WTC11 (cell line): Measurements from ENCODE around the gene RIMS4. TPM values are rescaled to one million over a fixed set of nuclear protein-coding genes. Genes with fewer than 3 reads are reported as not detected.

Experiments
- ATAC-seq: fragments of 200-7000 bp; cut with Tn5 transposase; 2 replicates; pipeline ENCODE4 v1.10.0; 2021; ENCODE audit warnings: mild to moderate bottlenecking, moderate library complexity
- CTCF ChIA-PET: fragments of 300-600 bp; sonication (Branson Sonifier 250); formaldehyde crosslinking; loops from one replicate; lab custom pipeline; 2021; ENCODE audit warnings: antibody characterized with exemption; lab: Charles Lee
- POLR2A ChIA-PET: fragments of 350-600 bp; sonication (Branson Sonifier 250); formaldehyde crosslinking; loops from one replicate; lab custom pipeline; 2021; ENCODE audit warnings: antibody characterized with exemption; lab: Charles Lee
- DNase-seq: peaks from one replicate; pipeline ENCODE4 v3.0.0; 2021; ENCODE audit warnings: low spot score
- H3K27ac Mint-ChIP-seq: 2 replicates; pipeline ENCODE4 v1.8.0; 2021; ENCODE audit warnings: mixed read lengths
- H3K27me3 Mint-ChIP-seq: 2 replicates; pipeline ENCODE4 v1.8.0; 2021; ENCODE audit warnings: low read depth, mild to moderate bottlenecking, moderate library complexity, mixed read lengths
- H3K36me3 Mint-ChIP-seq: 2 replicates; pipeline ENCODE4 v1.8.0; 2021; ENCODE audit warnings: mixed read lengths
- H3K4me1 Mint-ChIP-seq: 2 replicates; pipeline ENCODE4 v1.8.0; 2022; ENCODE audit warnings: mixed read lengths
- H3K4me3 Mint-ChIP-seq: 2 replicates; pipeline ENCODE4 v1.8.0; 2021; ENCODE audit warnings: mild to moderate bottlenecking, moderate library complexity, mixed read lengths
- H3K9me3 Mint-ChIP-seq: 2 replicates; pipeline ENCODE4 v1.8.0; 2021; ENCODE audit warnings: mixed read lengths
- CREB1 ChIP-seq: sonication (generic); formaldehyde crosslinking; IDR thresholded peaks from 2 replicates; pipeline ENCODE4 v1.8.0; 2023; ENCODE audit warnings: mild to moderate bottlenecking, missing genetic modification reagents
- CREM ChIP-seq: sonication (generic); formaldehyde crosslinking; IDR thresholded peaks from 2 replicates; pipeline ENCODE4 v1.8.1; 2022; ENCODE audit warnings: mild to moderate bottlenecking, missing genetic modification reagents, moderate library complexity
- CTCF ChIP-seq: fragments of 200-600 bp; IDR thresholded peaks from 2 replicates; pipeline ENCODE4 v1.8.0; 2022; ENCODE audit warnings: antibody characterized with exemption
- FOXK1 ChIP-seq: sonication (generic); formaldehyde crosslinking; IDR thresholded peaks from 2 replicates; pipeline ENCODE4 v1.8.0; 2022; ENCODE audit warnings: mild to moderate bottlenecking, moderate library complexity, missing genetic modification reagents
- GRHL2 ChIP-seq: fragments of 250-450 bp; sonication (Bioruptor Pico); IDR thresholded peaks from 2 replicates; pipeline ENCODE4 v1.8.0; 2022; ENCODE audit warnings: mild to moderate bottlenecking, moderate library complexity; ENCODE audit not compliant: insufficient replicate concordance, severe bottlenecking
- HMGA2 ChIP-seq: fragments of 250-450 bp; sonication (Bioruptor Pico); IDR thresholded peaks from 2 replicates; pipeline ENCODE4 v1.4.0; 2021; ENCODE audit warnings: mild to moderate bottlenecking, moderate library complexity
- NFE2L1 ChIP-seq: sonication (generic); formaldehyde crosslinking; IDR thresholded peaks from 2 replicates; pipeline ENCODE4 v1.8.1; 2023; ENCODE audit warnings: missing genetic modification reagents
- PRDM15 ChIP-seq: sonication (generic); formaldehyde crosslinking; IDR thresholded peaks from 2 replicates; pipeline ENCODE4 v1.8.0; 2022; ENCODE audit warnings: missing genetic modification reagents
- SOX15 ChIP-seq: fragments of 250-450 bp; sonication (Bioruptor Pico); IDR thresholded peaks from 2 replicates; pipeline ENCODE4 v1.9.0; 2021; ENCODE audit warnings: mild to moderate bottlenecking
- TCF7 ChIP-seq: sonication (generic); formaldehyde crosslinking; IDR thresholded peaks from 2 replicates; pipeline ENCODE4 v1.8.0; 2022; ENCODE audit warnings: mild to moderate bottlenecking, low read depth, missing genetic modification reagents, moderate library complexity
- USF2 ChIP-seq: sonication (generic); formaldehyde crosslinking; IDR thresholded peaks from 2 replicates; pipeline ENCODE4 v1.8.1; 2023; ENCODE audit warnings: mild to moderate bottlenecking, missing genetic modification reagents, moderate library complexity
- ZNF671 ChIP-seq: fragments of 250-450 bp; sonication (Bioruptor Pico); IDR thresholded peaks from 2 replicates; pipeline ENCODE4 v1.8.0; 2021; ENCODE audit warnings: mild to moderate bottlenecking
- total RNA-seq: library from RNA; stranded (reverse); gene quantifications from 3 replicates; pipeline ENCODE4 v1.2.3, GENCODE V29; 2021
- TF ChIP-seq, protein P1 (sequence below): fragments of 250-450 bp; sonication (Bioruptor Pico); IDR thresholded peaks from 2 replicates; pipeline ENCODE4 v1.9.0; 2021; ENCODE audit warnings: mild to moderate bottlenecking

The RIMS4 gene
- total RNA-seq, 1 experiment from 2014 or later: 24.8 TPM

- ChIA-PET CTCF (interaction anchor here (1.0 kb wide), 1 partner anchor 50 kb away, joined by 3 read pairs; no protein-coding TSS in a partner anchor), POLR2A (no interaction called here)
- Mint-ChIP-seq H3K4me3 (no peak overlapping the region), H3K4me1 (peaks cover 32% of the 10 kb centered on the region), H3K27ac (no peak overlapping the region), H3K36me3 (no peaks in the 10 kb centered on the region; the same call in 1 of the 2 replicates), H3K27me3 (peaks cover 4% of the 10 kb centered on the region; the same call in 1 of the 2 replicates), H3K9me3 (peaks cover 19% of the 10 kb centered on the region)
- TF ChIP-seq SOX15 (CRISPR knock-in tag) (no peak), CREM (CRISPR knock-in tag) (no peak), GRHL2 (CRISPR knock-in tag) (no peak), TCF7 (no peak), ZNF671 (no peak), PRDM15 (CRISPR knock-in tag) (no peak), NFE2L1 (CRISPR knock-in tag) (no peak), USF2 (CRISPR knock-in tag) (no peak), HMGA2 (CRISPR knock-in tag) (no peak)
- TF ChIP-seq, protein P1, sequence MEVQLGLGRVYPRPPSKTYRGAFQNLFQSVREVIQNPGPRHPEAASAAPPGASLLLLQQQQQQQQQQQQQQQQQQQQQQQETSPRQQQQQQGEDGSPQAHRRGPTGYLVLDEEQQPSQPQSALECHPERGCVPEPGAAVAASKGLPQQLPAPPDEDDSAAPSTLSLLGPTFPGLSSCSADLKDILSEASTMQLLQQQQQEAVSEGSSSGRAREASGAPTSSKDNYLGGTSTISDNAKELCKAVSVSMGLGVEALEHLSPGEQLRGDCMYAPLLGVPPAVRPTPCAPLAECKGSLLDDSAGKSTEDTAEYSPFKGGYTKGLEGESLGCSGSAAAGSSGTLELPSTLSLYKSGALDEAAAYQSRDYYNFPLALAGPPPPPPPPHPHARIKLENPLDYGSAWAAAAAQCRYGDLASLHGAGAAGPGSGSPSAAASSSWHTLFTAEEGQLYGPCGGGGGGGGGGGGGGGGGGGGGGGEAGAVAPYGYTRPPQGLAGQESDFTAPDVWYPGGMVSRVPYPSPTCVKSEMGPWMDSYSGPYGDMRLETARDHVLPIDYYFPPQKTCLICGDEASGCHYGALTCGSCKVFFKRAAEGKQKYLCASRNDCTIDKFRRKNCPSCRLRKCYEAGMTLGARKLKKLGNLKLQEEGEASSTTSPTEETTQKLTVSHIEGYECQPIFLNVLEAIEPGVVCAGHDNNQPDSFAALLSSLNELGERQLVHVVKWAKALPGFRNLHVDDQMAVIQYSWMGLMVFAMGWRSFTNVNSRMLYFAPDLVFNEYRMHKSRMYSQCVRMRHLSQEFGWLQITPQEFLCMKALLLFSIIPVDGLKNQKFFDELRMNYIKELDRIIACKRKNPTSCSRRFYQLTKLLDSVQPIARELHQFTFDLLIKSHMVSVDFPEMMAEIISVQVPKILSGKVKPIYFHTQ (CRISPR knock-in tag): no peak
- DNase-seq (peak; percentile 42), ATAC-seq (no peak)
These were observed 75.4 kb downstream of the RIMS4 start for GRCh38 chr20:44734938-44735337.

GRCh38 chr20:44733341-44734069, 76.8 kb downstream of the RIMS4 start:
- H3K36me3 Mint-ChIP-seq: no peaks in the 10 kb centered on the region; the same call in 1 of the 2 replicates
- H3K4me3 Mint-ChIP-seq: no peak overlapping the region
- ChIA-PET CTCF (interaction anchor here (1.0 to 5.3 kb wide), 16 partner anchors 9 to 152 kb away, joined by 3 to 83 read pairs (median 4); partner anchors contain the start of gene YWHAB), POLR2A (no interaction called here)
- TF ChIP-seq FOXK1: no peak
- TF ChIP-seq CTCF: peak; percentile 77
- TF ChIP-seq CREB1 (CRISPR knock-in tag): peak; percentile 31; the same call in 1 of the 2 replicates
- peaks cover 12% of the 10 kb centered on the region for H3K9me3 Mint-ChIP-seq
- peaks cover 42% of the 10 kb centered on the region for H3K4me1 Mint-ChIP-seq
- DNase-seq (peak; percentile 84), ATAC-seq (peak; percentile 43)
- no peak overlapping the region for H3K27ac Mint-ChIP-seq
- H3K27me3 Mint-ChIP-seq: no peaks in the 10 kb centered on the region; the same call in 1 of the 2 replicates
